ENCODE measurements around the gene HS3ST6. TPM values are rescaled to one million over a fixed set of nuclear protein-coding genes. Genes with fewer than 3 reads are reported as not detected.
A peak's percentile ranks its signal among the peaks of the same experiment; 100 is the strongest.

Gene HS3ST6
- total and polyA plus RNA-seq, 4 experiments from 2014 or later = not detected

DNA sequence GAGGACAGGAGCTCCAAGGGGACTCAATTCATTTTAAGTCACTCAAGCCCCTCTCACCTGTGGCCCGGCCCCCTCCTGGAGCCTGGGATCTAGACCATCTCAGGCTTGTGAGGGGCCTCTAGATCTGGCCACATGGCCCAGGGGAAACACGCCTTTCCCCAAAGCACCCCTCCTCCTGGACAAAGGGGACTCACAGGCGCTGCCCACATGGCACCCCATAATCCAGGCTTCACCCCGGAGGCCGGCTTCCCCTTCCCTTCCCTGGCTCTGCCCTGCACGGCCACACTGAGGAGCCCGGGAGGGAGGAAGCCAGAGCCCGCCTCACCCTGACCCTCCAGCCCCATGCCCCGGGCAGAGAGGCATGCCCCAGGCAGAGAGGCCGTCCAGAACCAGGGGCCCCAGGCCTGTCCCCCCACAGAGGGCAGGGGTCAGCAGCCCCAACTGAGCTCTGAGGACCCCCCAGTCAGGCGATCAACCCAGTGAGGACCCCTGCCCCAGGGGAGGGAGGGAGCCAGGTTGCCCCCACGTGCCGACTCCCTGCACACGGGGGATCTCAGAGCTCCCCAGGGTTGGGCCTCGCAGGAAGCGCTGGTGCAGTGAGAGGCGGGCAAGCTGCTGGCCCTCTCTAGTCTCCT is 10.9 kb downstream of the HS3ST6 start:
- Mint-ChIP-seq H3K36me3 (no peaks in the 10 kb centered on the region), H3K9me3 (peaks cover 0 to 2% (median 0%) of the 10 kb centered on the region in 8 donors), H3K4me1 (no peaks in the 10 kb centered on the region), H3K4me3 (no peak overlapping the region), H3K27ac (no peak overlapping the region), H3K27me3 (peaks cover 4 to 14% of the 10 kb centered on the region in 2 donors)
- Histone ChIP-seq H3K4me1 (ENCODE audit: insufficient read depth, low read length) (no peaks in the 10 kb centered on the region), H3K36me3 (ENCODE audit: insufficient read depth, low read length) (no peaks in the 10 kb centered on the region), H3K27ac (ENCODE audit: low read depth, low read length) (no peak overlapping the region), H3K27me3 (ENCODE audit: insufficient read depth, low read length) (no peaks in the 10 kb centered on the region), H3K9me3 (ENCODE audit: control insufficient read depth in 1 of 2, low read length in 2 of 2) (no peaks in the 10 kb centered on the region), H3K4me3 (ENCODE audit: low read length in 2 of 2) (no peak overlapping the region)
- intact Hi-C loops (cut with micrococcal nuclease) = no loop called here
- ChIA-PET CTCF (ENCODE audit: partially characterized antibody) (no interaction called here), POLR2A (ENCODE audit: partially characterized antibody) (no interaction called here)
- no peak for DNase-seq

DNA sequence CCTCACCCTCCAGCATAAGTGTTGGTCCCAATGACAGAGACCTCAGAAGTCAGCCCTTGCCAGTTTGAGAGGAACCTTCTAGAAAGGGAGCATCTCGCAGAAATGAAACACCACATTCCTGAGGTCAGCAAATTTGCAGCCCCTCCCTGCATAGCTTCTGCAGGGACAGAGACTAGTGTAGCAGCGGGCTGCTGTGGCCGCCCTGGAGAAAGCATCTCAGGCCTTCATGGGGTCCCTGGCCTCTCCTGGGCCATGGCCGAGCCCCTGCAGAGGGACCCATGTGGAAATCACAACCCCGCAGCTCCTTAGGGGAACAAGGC is 11.4 kb downstream of the HS3ST6 start:
- no peak for DNase-seq
- H3K36me3 Mint-ChIP-seq = no peaks in the 10 kb centered on the region
- no peaks in the 10 kb centered on the region for H3K36me3 ChIP-seq (ENCODE audit: insufficient read depth, low read length)
- H3K4me1 ChIP-seq (ENCODE audit: insufficient read depth, low read length) = no peaks in the 10 kb centered on the region
- H3K9me3 Mint-ChIP-seq = peaks cover 0 to 2% (median 0%) of the 10 kb centered on the region in 8 donors
- CTCF ChIA-PET (ENCODE audit: partially characterized antibody) = no interaction called here
- no peak overlapping the region for H3K27ac Mint-ChIP-seq
- H3K4me3 ChIP-seq (ENCODE audit: low read length in 2 of 2) = no peak overlapping the region
- H3K4me1 Mint-ChIP-seq = no peaks in the 10 kb centered on the region
- no peaks in the 10 kb centered on the region for H3K9me3 ChIP-seq (ENCODE audit: control insufficient read depth in 1 of 2, low read length in 2 of 2)
- H3K27me3 Mint-ChIP-seq = peaks cover 4 to 14% of the 10 kb centered on the region in 2 donors
- no peaks in the 10 kb centered on the region for H3K27me3 ChIP-seq (ENCODE audit: insufficient read depth, low read length)
- no peak overlapping the region for H3K27ac ChIP-seq (ENCODE audit: low read depth, low read length)
- no peak overlapping the region for H3K4me3 Mint-ChIP-seq
- intact Hi-C loops (cut with micrococcal nuclease) = no loop called here
- POLR2A ChIA-PET (ENCODE audit: partially characterized antibody) = no interaction called here

DNA sequence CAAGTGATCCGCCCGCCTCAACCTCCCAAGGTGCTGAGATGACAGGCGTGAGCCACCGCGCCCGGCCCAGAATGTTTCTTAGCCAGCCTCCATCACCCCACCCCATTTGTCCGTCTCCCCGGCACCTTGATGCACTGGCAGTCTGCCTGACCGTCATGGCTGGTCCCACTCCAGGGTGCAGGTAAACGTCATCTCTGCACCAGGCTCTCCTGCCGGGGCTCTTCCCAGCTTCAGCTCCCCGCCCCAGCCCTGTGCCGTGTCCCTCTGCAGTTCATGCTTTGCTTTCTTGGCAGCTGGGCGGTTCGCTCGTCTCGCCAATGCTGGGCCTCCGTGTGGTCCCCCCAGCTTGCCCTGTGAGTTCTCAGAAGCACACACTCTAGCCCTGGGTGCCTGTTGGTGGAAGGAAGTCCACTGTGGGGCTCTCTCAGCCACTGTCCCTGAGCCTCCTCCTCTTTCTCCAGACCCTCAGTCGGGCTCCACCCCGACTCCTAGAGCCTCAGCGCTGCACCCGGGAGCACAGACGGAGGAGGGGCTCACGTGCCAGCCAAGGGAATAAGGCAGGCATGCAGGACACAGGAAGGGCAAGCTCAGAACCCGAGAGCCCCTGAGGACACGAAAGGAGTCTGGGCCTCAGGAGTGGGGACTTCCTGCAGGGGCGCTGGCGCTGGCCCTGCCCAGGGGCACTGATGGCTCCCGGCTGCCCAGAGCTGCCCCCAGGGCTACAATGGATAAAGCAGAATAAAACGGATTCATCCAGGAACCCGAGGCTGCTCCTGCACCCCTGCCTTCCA is 12.0 kb downstream of the HS3ST6 start:
- DNase-seq = no peak
- H3K36me3 Mint-ChIP-seq = no peaks in the 10 kb centered on the region
- POLR2A ChIA-PET (ENCODE audit: partially characterized antibody) = no interaction called here
- Histone ChIP-seq H3K9me3 (ENCODE audit: control insufficient read depth in 1 of 2, low read length in 2 of 2) (no peaks in the 10 kb centered on the region), H3K27me3 (ENCODE audit: insufficient read depth, low read length) (no peaks in the 10 kb centered on the region), H3K4me1 (ENCODE audit: insufficient read depth, low read length) (no peaks in the 10 kb centered on the region), H3K36me3 (ENCODE audit: insufficient read depth, low read length) (no peaks in the 10 kb centered on the region), H3K4me3 (ENCODE audit: low read length in 2 of 2) (no peak overlapping the region), H3K27ac (ENCODE audit: low read depth, low read length) (no peak overlapping the region)
- CTCF ChIA-PET (ENCODE audit: partially characterized antibody) = no interaction called here
- peak overlapping the region in 1 of 7 donors; percentile 57 for H3K27ac Mint-ChIP-seq
- intact Hi-C loops (cut with micrococcal nuclease) = no loop called here
- no peak overlapping the region for H3K4me3 Mint-ChIP-seq
- no peaks in the 10 kb centered on the region for H3K4me1 Mint-ChIP-seq
- peaks cover 4 to 14% of the 10 kb centered on the region in 2 donors for H3K27me3 Mint-ChIP-seq
- H3K9me3 Mint-ChIP-seq = peaks cover 0 to 2% (median 0%) of the 10 kb centered on the region in 8 donors

DNA sequence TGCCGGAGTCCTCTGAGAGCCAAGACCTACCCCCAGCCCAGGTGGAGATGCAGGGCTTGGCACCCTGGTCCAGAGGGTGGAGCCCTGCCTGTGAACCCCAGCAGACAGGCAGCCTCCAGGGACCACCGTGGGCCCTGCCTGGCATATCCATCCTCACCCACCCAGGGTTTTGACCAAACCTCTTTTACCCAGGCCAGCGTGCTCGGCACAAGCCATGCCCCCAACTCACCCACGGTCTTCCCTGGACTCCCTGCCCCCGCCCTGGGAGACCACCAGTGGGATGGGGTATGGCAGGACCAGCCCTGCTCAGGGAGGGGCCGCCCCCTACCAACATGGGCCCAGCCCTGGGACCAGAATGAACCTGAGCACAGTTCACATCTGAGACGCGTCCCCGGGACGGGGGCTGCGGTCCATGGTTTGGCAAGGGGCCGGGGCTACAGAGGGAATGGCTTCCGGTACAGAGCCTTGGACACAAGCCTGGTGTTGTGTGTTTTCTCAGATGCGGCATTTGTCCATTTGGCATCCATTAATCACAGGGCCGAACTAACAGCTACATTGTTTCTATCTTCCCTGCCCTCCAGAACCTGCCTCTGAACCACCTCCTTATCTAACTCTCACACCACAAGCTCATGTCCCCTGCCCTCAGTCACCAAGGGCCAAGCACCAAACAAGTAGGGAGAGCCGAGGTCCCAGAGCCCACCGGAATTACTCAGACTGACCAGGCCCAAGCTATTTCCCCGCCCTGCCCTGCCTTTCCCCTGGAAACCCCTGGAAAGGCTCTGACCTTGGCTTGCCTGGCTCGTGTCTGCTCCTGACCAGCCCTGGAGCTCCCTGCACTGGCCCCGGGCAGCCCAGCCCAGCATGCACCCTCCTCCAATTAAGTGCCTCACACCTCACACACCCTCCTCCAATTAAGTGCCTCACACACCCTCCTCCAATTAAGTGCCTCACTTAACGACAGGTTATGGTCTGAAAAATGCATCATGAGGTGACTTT is 14.1 kb downstream of the HS3ST6 start:
- ChIA-PET POLR2A (ENCODE audit: partially characterized antibody) (no interaction called here), CTCF (ENCODE audit: partially characterized antibody) (no interaction called here)
- Histone ChIP-seq H3K4me3 (ENCODE audit: low read length in 2 of 2) (no peak overlapping the region), H3K9me3 (ENCODE audit: control insufficient read depth in 1 of 2, low read length in 2 of 2) (no peaks in the 10 kb centered on the region), H3K4me1 (ENCODE audit: insufficient read depth, low read length) (no peaks in the 10 kb centered on the region), H3K27ac (ENCODE audit: low read depth, low read length) (no peak overlapping the region), H3K27me3 (ENCODE audit: insufficient read depth, low read length) (no peaks in the 10 kb centered on the region), H3K36me3 (ENCODE audit: insufficient read depth, low read length) (no peaks in the 10 kb centered on the region)
- DNase-seq = no peak
- Mint-ChIP-seq H3K9me3 (peaks cover 0 to 2% (median 0%) of the 10 kb centered on the region in 8 donors), H3K36me3 (no peaks in the 10 kb centered on the region), H3K4me1 (no peaks in the 10 kb centered on the region), H3K4me3 (no peak overlapping the region), H3K27me3 (peaks cover 4 to 14% of the 10 kb centered on the region in 2 donors), H3K27ac (no peak overlapping the region)
- intact Hi-C loops (cut with micrococcal nuclease) = no loop called here

DNA sequence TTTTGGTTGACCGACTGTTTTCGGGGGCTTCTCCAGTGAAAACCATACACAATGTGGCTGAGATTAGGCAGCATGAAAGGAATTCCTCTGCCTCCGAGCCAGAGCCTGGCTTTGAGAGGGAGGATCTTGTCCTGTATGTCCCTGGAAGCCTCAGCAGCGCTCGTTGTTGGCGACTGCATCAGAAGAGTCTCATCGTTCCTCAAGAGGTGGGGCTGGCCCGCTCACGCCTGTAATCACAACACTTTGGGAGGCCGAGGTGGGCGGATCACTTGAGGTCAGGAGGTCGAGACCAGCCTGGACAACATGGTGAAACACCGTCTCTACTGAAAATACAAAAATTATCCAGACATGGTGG is 15.0 kb downstream of the HS3ST6 start:
- Histone ChIP-seq H3K27me3 (ENCODE audit: insufficient read depth, low read length) (no peaks in the 10 kb centered on the region), H3K4me3 (ENCODE audit: low read length in 2 of 2) (no peak overlapping the region), H3K9me3 (ENCODE audit: control insufficient read depth in 1 of 2, low read length in 2 of 2) (no peaks in the 10 kb centered on the region), H3K36me3 (ENCODE audit: insufficient read depth, low read length) (no peaks in the 10 kb centered on the region), H3K4me1 (ENCODE audit: insufficient read depth, low read length) (no peaks in the 10 kb centered on the region), H3K27ac (ENCODE audit: low read depth, low read length) (no peak overlapping the region)
- H3K36me3 Mint-ChIP-seq = no peaks in the 10 kb centered on the region
- no peaks in the 10 kb centered on the region for H3K4me1 Mint-ChIP-seq
- H3K27me3 Mint-ChIP-seq = peaks cover 0 to 11% of the 10 kb centered on the region in 2 donors
- POLR2A ChIA-PET (ENCODE audit: partially characterized antibody) = no interaction called here
- CTCF ChIA-PET (ENCODE audit: partially characterized antibody) = no interaction called here
- no peak overlapping the region for H3K4me3 Mint-ChIP-seq
- intact Hi-C loops (cut with micrococcal nuclease) = no loop called here
- no peak overlapping the region for H3K27ac Mint-ChIP-seq
- H3K9me3 Mint-ChIP-seq = peaks cover 0 to 2% (median 0%) of the 10 kb centered on the region in 8 donors
- DNase-seq = no peak

DNA sequence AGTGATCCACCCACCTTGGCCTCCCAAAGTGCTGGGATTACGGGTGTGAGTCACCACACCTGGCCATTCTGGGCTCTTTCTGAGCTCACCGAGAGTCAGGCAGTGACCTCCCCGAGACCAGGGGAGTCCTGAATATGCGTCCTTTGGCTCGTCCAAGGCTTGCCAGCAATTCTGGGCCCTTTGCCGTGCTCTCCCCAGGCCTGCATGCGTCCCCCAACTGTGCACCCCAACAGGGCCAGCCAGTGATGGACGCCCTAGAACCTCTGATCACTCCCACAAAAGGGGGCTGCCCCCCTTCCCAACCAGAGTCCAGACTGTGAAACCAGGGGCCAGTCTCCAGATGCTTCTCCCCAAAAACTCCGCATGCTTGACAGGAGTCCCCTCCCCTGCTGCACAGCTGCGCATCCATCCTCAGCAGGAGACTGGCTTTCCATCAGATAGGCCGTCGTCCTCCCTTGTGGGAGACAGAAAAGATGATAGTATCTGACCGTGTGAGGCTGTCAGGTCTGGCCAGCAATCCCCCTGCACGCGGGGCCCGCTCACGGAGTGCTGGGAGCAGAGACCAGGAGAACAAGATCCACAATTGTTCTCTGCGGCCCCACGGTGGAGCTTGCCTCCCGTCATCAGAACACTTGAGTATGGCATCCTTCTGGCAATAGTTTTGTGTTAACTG is 15.5 kb downstream of the HS3ST6 start:
- Mint-ChIP-seq H3K9me3 (peaks cover 0 to 2% (median 0%) of the 10 kb centered on the region in 8 donors), H3K4me1 (no peaks in the 10 kb centered on the region), H3K4me3 (no peak overlapping the region), H3K36me3 (no peaks in the 10 kb centered on the region), H3K27ac (no peak overlapping the region), H3K27me3 (peaks cover 0 to 11% of the 10 kb centered on the region in 2 donors)
- no peaks in the 10 kb centered on the region for H3K9me3 ChIP-seq (ENCODE audit: control insufficient read depth in 1 of 2, low read length in 2 of 2)
- ChIA-PET POLR2A (ENCODE audit: partially characterized antibody) (no interaction called here), CTCF (ENCODE audit: partially characterized antibody) (no interaction called here)
- no peaks in the 10 kb centered on the region for H3K4me1 ChIP-seq (ENCODE audit: insufficient read depth, low read length)
- DNase-seq = no peak
- H3K4me3 ChIP-seq (ENCODE audit: low read length in 2 of 2) = no peak overlapping the region
- H3K27ac ChIP-seq (ENCODE audit: low read depth, low read length) = no peak overlapping the region
- H3K27me3 ChIP-seq (ENCODE audit: insufficient read depth, low read length) = no peaks in the 10 kb centered on the region
- intact Hi-C loops (cut with micrococcal nuclease) = no loop called here
- H3K36me3 ChIP-seq (ENCODE audit: insufficient read depth, low read length) = no peaks in the 10 kb centered on the region

DNA sequence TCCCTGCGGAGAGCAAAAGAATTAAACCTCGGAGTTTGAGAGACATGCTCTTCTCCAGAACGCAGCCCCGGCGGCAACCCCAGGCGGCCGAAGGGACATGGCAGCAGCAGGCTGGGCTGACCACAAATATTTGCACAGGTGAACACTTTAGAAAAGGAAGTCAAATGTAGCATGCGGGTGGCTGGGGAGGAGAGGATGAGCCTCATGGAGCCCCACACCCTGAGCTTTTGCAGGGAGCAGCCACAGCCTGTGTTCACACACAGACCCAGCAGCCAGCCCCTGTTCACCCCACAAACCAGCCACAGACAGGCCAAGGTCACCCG is 17.8 kb downstream of the HS3ST6 start:
- Histone ChIP-seq H3K4me3 (ENCODE audit: low read length in 2 of 2) (no peak overlapping the region), H3K4me1 (ENCODE audit: insufficient read depth, low read length) (no peaks in the 10 kb centered on the region), H3K27ac (ENCODE audit: low read depth, low read length) (no peak overlapping the region), H3K27me3 (ENCODE audit: insufficient read depth, low read length) (no peaks in the 10 kb centered on the region), H3K36me3 (ENCODE audit: insufficient read depth, low read length) (no peaks in the 10 kb centered on the region), H3K9me3 (ENCODE audit: control insufficient read depth in 1 of 2, low read length in 2 of 2) (no peaks in the 10 kb centered on the region)
- H3K27me3 Mint-ChIP-seq = peaks cover 0 to 8% of the 10 kb centered on the region in 2 donors
- POLR2A ChIA-PET (ENCODE audit: partially characterized antibody) = no interaction called here
- DNase-seq = no peak
- no peaks in the 10 kb centered on the region for H3K4me1 Mint-ChIP-seq
- CTCF ChIA-PET (ENCODE audit: partially characterized antibody) = no interaction called here
- no peaks in the 10 kb centered on the region for H3K36me3 Mint-ChIP-seq
- no peaks in the 10 kb centered on the region for H3K9me3 Mint-ChIP-seq
- H3K4me3 Mint-ChIP-seq = no peak overlapping the region
- intact Hi-C loops (cut with micrococcal nuclease) = no loop called here
- H3K27ac Mint-ChIP-seq = no peak overlapping the region

All from CD4-positive, alpha-beta memory T cell (primary cell).